K562 (cell line): ENCODE results near the gene DNAH3. TPM values are rescaled to one million over a fixed set of nuclear protein-coding genes. Genes with fewer than 3 reads are reported as not detected.

ENCODE experiments used
- ADNP ChIP-seq: fragments of 200-800 bp; sonication (Bioruptor generic); IDR thresholded peaks from 2 replicates; pipeline ENCODE4 v1.6.1; 2016; ENCODE audit warnings: missing genetic modification characterization, missing compliant biosample characterization
- ATF1 ChIP-seq, 2 experiments: fragments of 450-650 bp in 1 of 2; IDR thresholded peaks; 2 replicates each; pipeline ENCODE4 v1.6.1; 2016; ENCODE audit warnings: missing compliant biosample characterization in 1 of 2, missing genetic modification characterization in 1 of 2
- FOXJ3 ChIP-seq: sonication (generic); formaldehyde crosslinking; IDR thresholded peaks from 2 replicates; pipeline ENCODE4 v1.4.0; 2020; ENCODE audit warnings: mild to moderate bottlenecking, missing genetic modification reagents
- IRF2 ChIP-seq: sonication (generic); formaldehyde crosslinking; IDR thresholded peaks from 2 replicates; pipeline ENCODE4 v1.8.1; 2022; ENCODE audit warnings: mild to moderate bottlenecking, missing genetic modification reagents
- MAZ ChIP-seq, 2 experiments: fragments of 450-650 bp in 1 of 2; sonication (generic) in 1 of 2; formaldehyde crosslinking; IDR thresholded peaks in 1 of 2; conservative IDR thresholded peaks in 1 of 2; 2 replicates each; pipeline versions ENCODE4 v1.4.0 to v1.5.0; 2020; ENCODE audit warnings: mild to moderate bottlenecking in 1 of 2, missing genetic modification reagents in 1 of 2
- MEF2A ChIP-seq: IDR thresholded peaks from 2 replicates; pipeline ENCODE4 v1.6.1; 2011; ENCODE audit warnings: low read depth, mild to moderate bottlenecking, low read length, moderate library complexity; ENCODE audit not compliant: control insufficient read depth
- NFIX ChIP-seq: fragments of 250-450 bp; sonication (Bioruptor Pico); IDR thresholded peaks from 2 replicates; pipeline ENCODE4 v1.4.0; 2020; ENCODE audit warnings: low read depth, mild to moderate bottlenecking, moderate library complexity
- NR1H2 ChIP-seq: sonication (generic); formaldehyde crosslinking; IDR thresholded peaks from 2 replicates; pipeline ENCODE4 v1.4.0; 2020; ENCODE audit warnings: mild to moderate bottlenecking, missing genetic modification reagents
- POLR2G ChIP-seq: fragments of 200-400 bp; formaldehyde crosslinking; IDR thresholded peaks from 2 replicates; pipeline ENCODE4 v1.6.1; 2017; ENCODE audit warnings: low read depth, mild to moderate bottlenecking, antibody characterized with exemption, low read length, moderate library complexity
- RB1 ChIP-seq: fragments of 450-650 bp; IDR thresholded peaks from 2 replicates; pipeline ENCODE4 v1.6.1; 2017; ENCODE audit warnings: low read depth, mild to moderate bottlenecking
- SP1 ChIP-seq: sonication (generic); formaldehyde crosslinking; IDR thresholded peaks from 2 replicates; pipeline ENCODE4 v1.8.1; 2022; ENCODE audit warnings: mild to moderate bottlenecking, missing genetic modification reagents
- STAT5A ChIP-seq: IDR thresholded peaks from 2 replicates; pipeline ENCODE4 v1.6.1; 2012; ENCODE audit warnings: low read length, inconsistent platforms, borderline replicate concordance
- TAF9B ChIP-seq: fragments of 450-650 bp; IDR thresholded peaks from 2 replicates; pipeline ENCODE4 v1.6.1; 2018; ENCODE audit warnings: mild to moderate bottlenecking; ENCODE audit not compliant: partially characterized antibody
- ZNF165 ChIP-seq: fragments of 250-450 bp; sonication (Bioruptor Pico); IDR thresholded peaks from 2 replicates; pipeline ENCODE4 v1.4.0; 2020; ENCODE audit warnings: borderline replicate concordance
- ZNF23 ChIP-seq: fragments of 250-450 bp; sonication (Bioruptor Pico); IDR thresholded peaks from 2 replicates; pipeline ENCODE4 v1.4.0; 2020; ENCODE audit warnings: mild to moderate bottlenecking
- polyA plus RNA-seq, 8 experiments: library from polyadenylated mRNA; depleted of rRNA in 4 of 8; stranded (reverse) in 5 of 8; unstranded in 3 of 8; fragments of >200 nt; fragmentation: Nextera tagmentation in 2 of 8; fragmentation: Illumina TruSeq in 1 of 8; extraction: Ambion mirVana in 2 of 8; extraction: Trizol in 1 of 8; gene quantifications; 2 replicates each; pipeline versions ENCODE4 v1.2.1 to v1.2.3, GENCODE V29; 2011 to 2014; ENCODE audit warnings: inconsistent platforms in 1 of 8, missing spikeins in 1 of 8
- total RNA-seq, 7 experiments: library from RNA; depleted of rRNA in 6 of 7; stranded (reverse); fragments of >200 nt in 6 of 7; fragmentation: Illumina TruSeq in 2 of 7; extraction: Trizol in 2 of 7; gene quantifications; 2 replicates each; pipeline versions ENCODE4 v1.2.1 to v1.2.3, GENCODE V29; 2011 to 2021; ENCODE audit warnings: low replicate concordance in 1 of 7
- TF ChIP-seq, protein P1 (sequence below): sonication (generic); formaldehyde crosslinking; IDR thresholded peaks from 2 replicates; pipeline ENCODE4 v1.8.0; 2022; ENCODE audit warnings: mild to moderate bottlenecking, low read depth, missing genetic modification reagents
- TF ChIP-seq, protein P2 (sequence below): sonication (generic); formaldehyde crosslinking; IDR thresholded peaks from 2 replicates; pipeline ENCODE4 v1.8.0; 2022; ENCODE audit warnings: mild to moderate bottlenecking, missing genetic modification reagents, borderline replicate concordance
- TF ChIP-seq, protein P3 (sequence below): fragments of 450-650 bp; IDR thresholded peaks from 2 replicates; pipeline ENCODE4 v1.6.1; 2016
- TF ChIP-seq, protein P4 (sequence below): fragments of 250-450 bp; sonication (Bioruptor Pico); IDR thresholded peaks from 2 replicates; pipeline ENCODE4 v1.8.0; 2022; ENCODE audit warnings: moderate library complexity, mild to moderate bottlenecking, inconsistent platforms
- TF ChIP-seq, protein P5 (sequence below): fragments of 250-450 bp; sonication (Bioruptor Pico); IDR thresholded peaks from 2 replicates; pipeline ENCODE4 v1.5.0; 2022; ENCODE audit warnings: mild to moderate bottlenecking

DNAH3 gene
- total and polyA plus RNA-seq, 9 of the 15 experiments (the other 6 are each of a cell fraction or from before 2014, with no cell fraction given): 0.32 to 0.84 (median 0.44) TPM

DNA sequence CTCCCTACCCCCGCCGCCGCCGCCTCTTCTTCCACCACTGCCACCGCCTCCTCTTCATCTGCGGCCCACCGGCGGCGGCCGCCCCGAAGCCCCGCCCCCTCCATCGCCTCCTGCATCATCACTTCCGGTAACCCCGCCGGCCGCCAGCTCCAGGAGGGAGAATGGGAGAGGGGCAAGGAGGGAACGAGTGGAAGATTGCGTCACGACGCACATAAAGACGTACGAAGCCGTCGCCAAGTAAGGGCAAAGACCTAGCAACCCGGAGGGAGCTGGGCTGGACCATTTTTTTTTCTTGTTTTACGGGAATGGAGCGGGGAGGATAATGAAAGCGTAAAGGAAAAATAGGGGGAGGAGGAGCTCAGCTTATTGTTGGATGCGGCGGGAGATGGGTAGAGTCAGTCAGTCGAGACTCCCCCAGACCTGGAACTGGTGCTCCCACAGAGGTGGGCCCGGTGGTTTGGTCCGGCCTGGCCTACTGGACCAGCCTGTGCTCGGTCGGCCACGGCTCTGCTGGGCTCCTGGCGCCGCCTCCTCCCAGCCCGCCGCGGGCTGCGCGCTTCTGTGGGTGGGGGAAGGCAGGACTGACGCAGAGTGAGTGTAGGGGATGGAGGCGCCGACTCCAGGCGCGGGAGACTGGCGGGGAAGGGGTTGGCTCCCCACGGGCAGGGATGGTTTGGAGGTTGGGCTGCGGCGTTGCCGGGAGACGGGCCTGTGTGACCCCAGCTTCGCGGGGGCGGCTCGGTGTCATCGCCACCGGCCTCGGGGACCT is 250.2 kb downstream of the DNAH3 start, which contains the start of the genes DCUN1D3 and LYRM1 (continued):
- TF ChIP-seq, protein P1, sequence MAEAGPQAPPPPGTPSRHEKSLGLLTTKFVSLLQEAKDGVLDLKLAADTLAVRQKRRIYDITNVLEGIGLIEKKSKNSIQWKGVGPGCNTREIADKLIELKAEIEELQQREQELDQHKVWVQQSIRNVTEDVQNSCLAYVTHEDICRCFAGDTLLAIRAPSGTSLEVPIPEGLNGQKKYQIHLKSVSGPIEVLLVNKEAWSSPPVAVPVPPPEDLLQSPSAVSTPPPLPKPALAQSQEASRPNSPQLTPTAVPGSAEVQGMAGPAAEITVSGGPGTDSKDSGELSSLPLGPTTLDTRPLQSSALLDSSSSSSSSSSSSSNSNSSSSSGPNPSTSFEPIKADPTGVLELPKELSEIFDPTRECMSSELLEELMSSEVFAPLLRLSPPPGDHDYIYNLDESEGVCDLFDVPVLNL (CRISPR knock-in tag): no peak
- TF ChIP-seq ADNP (tag) (no peak), RB1 (peak; percentile 63; the same call in 1 of the 2 replicates), NR1H2 (CRISPR knock-in tag) (no peak), ATF1 (CRISPR knock-in tag; IDR thresholded peaks at IDR 0.05) (peak; percentile 12; the same call in 1 of the 2 replicates), ATF1 (tag; IDR thresholded peaks at IDR 0.05) (peak; percentile 97), IRF2 (CRISPR knock-in tag) (no peak), MAZ (CRISPR knock-in tag; conservative IDR thresholded peaks at IDR 0.05 in 1 of 2, IDR thresholded peaks at IDR 0.05 in 1 of 2) (peak; percentile 19 to 54; a peak in 3 of 4 replicates), TAF9B (no peak), ZNF23 (no peak), FOXJ3 (CRISPR knock-in tag) (no peak), NFIX (CRISPR knock-in tag) (no peak), ZNF165 (no peak), POLR2G (peak; percentile 97), STAT5A (no peak), MEF2A (no peak), SP1 (CRISPR knock-in tag) (no peak)
- TF ChIP-seq, protein P2, sequence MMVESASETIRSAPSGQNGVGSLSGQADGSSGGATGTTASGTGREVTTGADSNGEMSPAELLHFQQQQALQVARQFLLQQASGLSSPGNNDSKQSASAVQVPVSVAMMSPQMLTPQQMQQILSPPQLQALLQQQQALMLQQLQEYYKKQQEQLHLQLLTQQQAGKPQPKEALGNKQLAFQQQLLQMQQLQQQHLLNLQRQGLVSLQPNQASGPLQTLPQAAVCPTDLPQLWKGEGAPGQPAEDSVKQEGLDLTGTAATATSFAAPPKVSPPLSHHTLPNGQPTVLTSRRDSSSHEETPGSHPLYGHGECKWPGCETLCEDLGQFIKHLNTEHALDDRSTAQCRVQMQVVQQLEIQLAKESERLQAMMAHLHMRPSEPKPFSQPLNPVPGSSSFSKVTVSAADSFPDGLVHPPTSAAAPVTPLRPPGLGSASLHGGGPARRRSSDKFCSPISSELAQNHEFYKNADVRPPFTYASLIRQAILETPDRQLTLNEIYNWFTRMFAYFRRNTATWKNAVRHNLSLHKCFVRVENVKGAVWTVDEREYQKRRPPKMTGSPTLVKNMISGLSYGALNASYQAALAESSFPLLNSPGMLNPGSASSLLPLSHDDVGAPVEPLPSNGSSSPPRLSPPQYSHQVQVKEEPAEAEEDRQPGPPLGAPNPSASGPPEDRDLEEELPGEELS: no peak
- TF ChIP-seq, protein P3, sequence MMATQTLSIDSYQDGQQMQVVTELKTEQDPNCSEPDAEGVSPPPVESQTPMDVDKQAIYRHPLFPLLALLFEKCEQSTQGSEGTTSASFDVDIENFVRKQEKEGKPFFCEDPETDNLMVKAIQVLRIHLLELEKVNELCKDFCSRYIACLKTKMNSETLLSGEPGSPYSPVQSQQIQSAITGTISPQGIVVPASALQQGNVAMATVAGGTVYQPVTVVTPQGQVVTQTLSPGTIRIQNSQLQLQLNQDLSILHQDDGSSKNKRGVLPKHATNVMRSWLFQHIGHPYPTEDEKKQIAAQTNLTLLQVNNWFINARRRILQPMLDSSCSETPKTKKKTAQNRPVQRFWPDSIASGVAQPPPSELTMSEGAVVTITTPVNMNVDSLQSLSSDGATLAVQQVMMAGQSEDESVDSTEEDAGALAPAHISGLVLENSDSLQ: no peak
- TF ChIP-seq, protein P4, sequence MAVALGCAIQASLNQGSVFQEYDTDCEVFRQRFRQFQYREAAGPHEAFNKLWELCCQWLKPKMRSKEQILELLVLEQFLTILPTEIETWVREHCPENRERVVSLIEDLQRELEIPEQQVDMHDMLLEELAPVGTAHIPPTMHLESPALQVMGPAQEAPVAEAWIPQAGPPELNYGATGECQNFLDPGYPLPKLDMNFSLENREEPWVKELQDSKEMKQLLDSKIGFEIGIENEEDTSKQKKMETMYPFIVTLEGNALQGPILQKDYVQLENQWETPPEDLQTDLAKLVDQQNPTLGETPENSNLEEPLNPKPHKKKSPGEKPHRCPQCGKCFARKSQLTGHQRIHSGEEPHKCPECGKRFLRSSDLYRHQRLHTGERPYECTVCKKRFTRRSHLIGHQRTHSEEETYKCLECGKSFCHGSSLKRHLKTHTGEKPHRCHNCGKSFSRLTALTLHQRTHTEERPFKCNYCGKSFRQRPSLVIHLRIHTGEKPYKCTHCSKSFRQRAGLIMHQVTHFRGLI (CRISPR knock-in tag): no peak
- TF ChIP-seq, protein P5, sequence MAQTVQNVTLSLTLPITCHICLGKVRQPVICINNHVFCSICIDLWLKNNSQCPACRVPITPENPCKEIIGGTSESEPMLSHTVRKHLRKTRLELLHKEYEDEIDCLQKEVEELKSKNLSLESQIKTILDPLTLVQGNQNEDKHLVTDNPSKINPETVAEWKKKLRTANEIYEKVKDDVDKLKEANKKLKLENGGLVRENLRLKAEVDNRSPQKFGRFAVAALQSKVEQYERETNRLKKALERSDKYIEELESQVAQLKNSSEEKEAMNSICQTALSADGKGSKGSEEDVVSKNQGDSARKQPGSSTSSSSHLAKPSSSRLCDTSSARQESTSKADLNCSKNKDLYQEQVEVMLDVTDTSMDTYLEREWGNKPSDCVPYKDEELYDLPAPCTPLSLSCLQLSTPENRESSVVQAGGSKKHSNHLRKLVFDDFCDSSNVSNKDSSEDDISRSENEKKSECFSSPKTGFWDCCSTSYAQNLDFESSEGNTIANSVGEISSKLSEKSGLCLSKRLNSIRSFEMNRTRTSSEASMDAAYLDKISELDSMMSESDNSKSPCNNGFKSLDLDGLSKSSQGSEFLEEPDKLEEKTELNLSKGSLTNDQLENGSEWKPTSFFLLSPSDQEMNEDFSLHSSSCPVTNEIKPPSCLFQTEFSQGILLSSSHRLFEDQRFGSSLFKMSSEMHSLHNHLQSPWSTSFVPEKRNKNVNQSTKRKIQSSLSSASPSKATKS (CRISPR knock-in tag): no peak
